Measurements from ENCODE around the gene OPN4.

The OPN4 gene

DNA sequence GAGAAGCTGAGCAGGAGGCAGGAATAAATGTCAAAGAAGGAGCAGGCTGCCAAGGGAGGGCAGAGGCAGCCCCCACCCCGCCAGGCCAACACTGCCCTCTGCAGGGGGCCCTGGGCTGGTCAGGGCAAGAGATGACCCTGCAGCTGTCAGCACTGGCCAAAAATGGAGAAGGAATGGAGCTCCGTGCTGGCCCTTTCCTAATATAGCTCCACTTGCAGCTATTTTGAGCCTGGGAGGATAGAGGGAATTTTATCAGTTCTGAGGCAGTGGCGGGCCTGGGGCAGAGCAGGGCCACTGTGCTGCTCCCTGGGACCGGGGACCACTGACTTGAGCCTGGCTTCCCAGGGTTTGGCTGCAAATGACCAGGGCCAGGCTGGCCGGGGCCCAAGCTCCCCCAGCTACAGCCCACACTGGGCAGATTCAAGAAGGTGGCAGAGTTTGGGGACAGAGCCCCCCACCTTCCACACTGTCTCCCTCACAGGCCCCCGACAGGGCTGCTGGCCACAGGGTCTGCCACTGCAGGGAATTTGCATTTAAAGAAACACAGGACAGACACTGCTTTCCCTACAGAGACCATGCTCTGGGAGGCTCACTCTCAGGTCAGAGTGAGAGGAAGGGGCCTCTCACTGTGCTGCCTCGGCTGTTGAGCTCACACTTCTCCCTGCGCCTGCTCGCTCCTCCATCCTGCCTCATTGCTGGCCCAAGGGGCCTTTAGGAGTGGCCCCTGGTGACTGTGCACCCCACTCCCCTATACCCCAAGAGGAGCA lies 30.2 kb downstream of the OPN4 start:
- DNase-seq = peak; percentile 15

GRCh38 chr10:86685416-86685815 lies 31.1 kb downstream of the OPN4 start:
- no peak for DNase-seq

DNA sequence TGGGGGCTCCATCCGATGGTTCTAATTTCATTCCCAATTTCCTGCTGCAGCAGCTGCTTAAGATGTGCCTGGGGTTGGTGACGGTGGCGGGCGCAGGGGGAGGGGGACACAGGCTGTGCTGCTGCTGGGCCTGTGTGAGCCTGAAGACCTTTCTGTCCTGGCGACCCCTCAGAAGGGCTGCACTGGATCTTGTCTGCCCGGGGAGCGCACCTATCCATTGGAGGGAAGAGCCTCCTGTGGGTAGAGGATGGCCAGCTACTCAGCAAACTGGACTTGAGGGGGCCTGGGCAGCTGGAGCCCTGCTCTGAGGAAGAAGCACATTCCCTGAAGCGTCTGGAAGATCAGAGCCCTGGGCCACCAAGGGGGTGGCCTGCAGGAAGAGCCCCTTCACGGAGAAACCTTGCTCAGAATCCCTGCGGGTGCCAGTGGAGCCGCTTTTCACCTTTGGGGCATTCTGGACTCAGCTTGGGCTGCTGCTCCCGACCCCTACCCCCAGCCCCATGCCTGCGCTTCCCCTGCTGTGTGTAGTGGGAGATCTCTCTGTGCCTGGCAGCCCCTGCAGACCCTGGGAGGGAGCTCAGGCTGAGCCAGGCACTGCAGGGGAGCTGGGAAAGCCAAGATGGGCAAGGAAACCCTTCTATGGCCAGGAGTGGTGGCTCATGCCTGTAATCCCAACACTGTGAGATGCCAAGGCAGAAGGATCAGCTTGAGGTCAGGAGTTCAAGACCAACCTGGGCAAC lies 31.7 kb downstream of the OPN4 start:
- no peak for DNase-seq

- no peak for DNase-seq
Measured at GRCh38 chr10:86686972-86687371, 32.6 kb downstream of the OPN4 start.

DNA sequence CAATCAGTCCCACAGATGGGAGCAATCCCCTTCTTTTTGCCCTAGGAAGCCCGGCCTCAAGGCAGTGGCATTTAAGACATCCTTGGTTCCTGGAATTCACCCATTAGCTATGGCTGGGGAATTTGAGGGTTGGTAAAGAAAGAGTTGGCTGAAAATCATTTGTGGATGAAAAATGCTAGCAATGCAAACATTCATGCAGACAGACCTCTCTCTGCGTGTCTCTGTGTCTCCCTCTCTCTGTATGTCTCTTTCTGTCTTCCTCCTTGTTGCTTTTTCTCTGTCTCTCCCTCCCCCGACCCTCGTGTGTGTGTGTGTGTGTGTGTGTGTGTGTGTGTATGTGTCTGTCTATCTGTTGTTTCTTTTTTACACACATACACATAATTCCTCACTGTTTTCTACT lies 33.4 kb downstream of the OPN4 start:
- no peak for DNase-seq

GRCh38 chr10:86688398-86688921 lies 34.1 kb downstream of the OPN4 start:
- peak; percentile 26 for DNase-seq

- DNase-seq = no peak
Measured at GRCh38 chr10:86689146-86689545, 34.8 kb downstream of the OPN4 start.

GRCh38 chr10:86690231-86690630 lies 35.9 kb downstream of the OPN4 start:
- DNase-seq = no peak

GRCh38 chr10:86690657-86691084 lies 36.3 kb downstream of the OPN4 start:
- DNase-seq = no peak

GRCh38 chr10:86691333-86692022 lies 37.1 kb downstream of the OPN4 start:
- no peak for DNase-seq

DNA sequence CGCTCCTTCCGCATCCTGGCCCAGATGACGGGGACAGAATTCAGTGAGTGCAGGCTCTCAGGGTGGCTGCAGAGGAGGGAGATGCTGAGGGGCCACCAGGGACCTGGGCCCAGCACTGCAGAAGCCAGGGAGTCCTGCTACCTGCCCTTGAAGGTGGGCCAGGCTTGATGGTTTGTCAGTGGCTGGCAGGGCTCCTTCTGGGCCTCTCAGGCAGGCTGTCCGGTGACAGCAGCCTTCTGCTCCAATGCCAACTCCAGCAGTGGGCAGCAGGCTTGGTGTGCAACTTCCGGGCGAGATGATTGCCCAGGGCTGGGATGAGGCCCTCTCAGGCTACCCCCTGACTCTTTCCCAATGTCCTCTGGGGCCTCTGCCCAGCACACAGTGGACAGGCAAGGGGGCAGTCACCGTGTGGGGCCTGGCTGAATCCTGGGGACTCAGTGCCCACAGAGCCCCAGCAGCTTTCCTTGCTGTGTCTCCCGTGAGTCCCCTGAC lies 37.7 kb downstream of the OPN4 start:
- no peak for DNase-seq

- DNase-seq = no peak
Measured at GRCh38 chr10:86692664-86693063, 38.3 kb downstream of the OPN4 start.

GRCh38 chr10:86693275-86693674 lies 38.9 kb downstream of the OPN4 start:
- DNase-seq = no peak

- no peak for DNase-seq
Measured at GRCh38 chr10:86693721-86694369, 39.5 kb downstream of the OPN4 start.

DNA sequence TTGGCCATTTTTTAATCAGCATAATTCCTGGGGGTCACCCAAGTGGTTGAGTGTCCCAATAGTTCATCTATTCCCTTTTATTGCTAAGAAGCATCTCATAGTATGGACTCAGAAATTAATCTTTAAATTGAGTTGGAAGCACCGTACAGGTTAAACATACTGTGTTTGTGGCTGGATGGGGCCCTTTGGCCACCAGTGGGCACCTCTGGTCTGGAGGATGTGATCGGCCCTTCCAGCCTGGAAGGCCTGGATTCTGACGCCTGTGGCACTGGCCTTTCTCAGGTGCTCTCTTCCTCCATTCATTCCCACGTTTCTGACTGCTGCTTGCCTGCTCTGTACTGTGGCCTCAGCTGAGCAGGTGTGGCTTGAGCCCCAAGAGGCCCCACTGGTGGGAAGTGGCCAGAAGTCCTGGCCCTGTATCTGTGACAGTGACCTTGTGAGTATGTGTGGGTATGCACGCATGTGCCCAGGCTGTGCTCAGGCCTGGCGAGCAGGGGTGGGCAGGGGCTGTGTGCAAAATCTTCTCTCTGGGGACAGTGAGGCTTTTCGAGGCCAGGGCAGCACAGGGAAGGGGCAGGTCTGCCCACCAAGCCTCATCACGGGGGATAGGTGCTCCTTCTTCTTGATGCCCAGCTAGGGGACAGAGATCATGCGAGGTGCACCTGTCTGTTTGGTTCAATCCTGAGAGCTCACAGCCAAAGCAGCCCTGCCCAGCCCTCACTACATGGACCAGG lies 44.0 kb downstream of the OPN4 start:
- no peak for DNase-seq

- DNase-seq = no peak
Measured at GRCh38 chr10:86699125-86699524, 44.8 kb downstream of the OPN4 start.

GRCh38 chr10:86699541-86699940 lies 45.2 kb downstream of the OPN4 start:
- DNase-seq = no peak

DNA sequence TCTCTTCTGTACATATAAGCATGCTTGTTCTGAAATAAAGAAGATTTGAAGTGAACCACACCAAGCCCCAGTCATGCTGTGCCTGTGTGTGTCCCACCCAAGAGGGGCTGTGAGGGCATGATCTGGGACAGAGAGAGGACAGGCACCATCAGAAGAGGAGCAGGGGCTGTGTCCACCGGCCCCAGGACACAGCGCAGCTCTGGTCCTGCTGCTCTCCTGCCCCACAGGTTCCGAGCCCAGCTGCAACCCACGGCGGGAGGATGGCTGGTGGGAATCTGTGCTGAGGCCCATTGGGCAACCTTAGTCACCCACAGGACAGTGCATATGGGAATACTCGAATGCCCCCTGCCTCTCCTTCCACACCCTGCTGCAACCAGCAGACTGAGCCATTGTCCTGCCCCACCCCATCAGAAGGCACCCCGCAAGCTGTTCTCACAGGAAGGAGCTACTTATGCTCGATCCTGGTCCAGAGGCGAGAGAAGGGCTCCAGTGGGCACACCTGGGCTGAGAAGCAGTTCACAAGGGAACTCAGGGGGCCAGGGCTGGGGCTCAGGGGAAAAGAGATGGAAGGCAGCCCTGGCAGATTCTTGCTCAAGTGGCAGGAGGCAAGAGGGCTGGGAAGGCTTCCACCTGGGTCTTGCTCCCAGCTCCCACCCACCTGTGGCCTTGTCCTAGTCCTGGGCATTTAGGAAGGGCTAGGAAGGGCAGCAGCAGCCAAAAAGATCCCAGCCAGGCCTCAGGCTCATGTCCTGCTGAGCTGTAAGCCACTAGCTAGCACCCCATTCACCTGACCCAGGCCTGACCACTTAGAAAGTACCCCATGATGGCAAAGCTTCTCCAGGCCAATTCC lies 45.9 kb downstream of the OPN4 start:
- DNase-seq = no peak

- DNase-seq = no peak
Measured at GRCh38 chr10:86700851-86701617, 46.7 kb downstream of the OPN4 start.

GRCh38 chr10:86703176-86703575 lies 48.8 kb downstream of the OPN4 start:
- no peak for DNase-seq
